ENCODE data around the gene RETN.

RETN gene

GRCh38 chr19:7645163-7645562 lies 23.7 kb upstream of the RETN start:
- H3K27ac ChIP-seq = no peak overlapping the region
- no peak for DNase-seq (ENCODE audit: low spot score)
- no peak for TF ChIP-seq CTCF (IDR thresholded peaks at IDR 0.05)
- H3K4me3 ChIP-seq = no peak overlapping the region

GRCh38 chr19:7645656-7646425 lies 23.0 kb upstream of the RETN start:
- TF ChIP-seq CTCF (IDR thresholded peaks at IDR 0.05) = no peak
- DNase-seq (ENCODE audit: low spot score) = no peak
- H3K4me3 ChIP-seq = no peak overlapping the region
- no peak overlapping the region for H3K27ac ChIP-seq

- DNase-seq (ENCODE audit: low spot score) = no peak
- Histone ChIP-seq H3K27ac (no peak overlapping the region), H3K4me3 (no peak overlapping the region)
- TF ChIP-seq CTCF (IDR thresholded peaks at IDR 0.05) = no peak
Measured at GRCh38 chr19:7646426-7646700, 22.5 kb upstream of the RETN start.

GRCh38 chr19:7647156-7647555 lies 21.7 kb upstream of the RETN start:
- no peak for TF ChIP-seq CTCF (IDR thresholded peaks at IDR 0.05)
- Histone ChIP-seq H3K4me3 (no peak overlapping the region), H3K27ac (no peak overlapping the region)
- no peak for DNase-seq (ENCODE audit: low spot score)

GRCh38 chr19:7648265-7649014 lies 20.4 kb upstream of the RETN start:
- DNase-seq (ENCODE audit: low spot score) = no peak
- TF ChIP-seq CTCF (IDR thresholded peaks at IDR 0.05) = no peak
- no peak overlapping the region for H3K4me3 ChIP-seq
- no peak overlapping the region for H3K27ac ChIP-seq

GRCh38 chr19:7650148-7650547 lies 18.7 kb upstream of the RETN start:
- TF ChIP-seq CTCF (IDR thresholded peaks at IDR 0.05) = no peak
- Histone ChIP-seq H3K27ac (no peak overlapping the region), H3K4me3 (no peak overlapping the region)
- DNase-seq (ENCODE audit: low spot score) = no peak
